CD4-positive, alpha-beta T cell (primary cell): ENCODE data around the gene TNFRSF18. TPM values are rescaled to one million over a fixed set of nuclear protein-coding genes. Genes with fewer than 3 reads are reported as not detected.

Source experiments
- ATAC-seq: fragments of 200-7000 bp; cut with Tn5 transposase; one replicate; pipeline ENCODE4 v1.10.0; 2022; ENCODE audit warnings: mild to moderate bottlenecking; ENCODE audit not compliant: poor library complexity
- CTCF ChIA-PET: fragments of 350-600 bp; sonication (Branson Sonifier 250); formaldehyde crosslinking; loops from one replicate; lab custom pipeline; 2021; ENCODE audit warnings: antibody characterized with exemption, inconsistent platforms; lab: Charles Lee
- POLR2A ChIA-PET: fragments of 350-600 bp; sonication (Branson Sonifier 250); formaldehyde crosslinking; loops from one replicate; lab custom pipeline; 2021; ENCODE audit warnings: antibody characterized with exemption, inconsistent platforms; lab: Charles Lee
- DNase-seq, 14 experiments: peaks; one replicate each; pipeline ENCODE4 v3.0.0-alpha.2; 2013 to 2020; ENCODE audit warnings: mixed read lengths in 2 of 14
- H3K27ac ChIP-seq, 2 donors: one replicate each; pipeline versions ENCODE4 v1.5.1 to v1.7.0; 2013; ENCODE audit warnings: low read length in 2 of 2, low read depth in 1 of 2, mild to moderate bottlenecking in 1 of 2
- H3K27me3 ChIP-seq, 2 experiments: 1 replicate in 1 of 2; 2 replicates in 1 of 2; pipeline versions ENCODE4 v1.6.1 to v1.7.0; 2013; ENCODE audit warnings: low read length in 2 of 2, control low read depth in 1 of 2, mild to moderate bottlenecking in 1 of 2, moderate library complexity in 1 of 2; ENCODE audit not compliant: insufficient read depth in 2 of 2, control insufficient read depth in 1 of 2
- H3K36me3 ChIP-seq: one replicate; pipeline ENCODE4 v1.6.1; 2013; ENCODE audit warnings: low read length, control low read depth; ENCODE audit not compliant: insufficient read depth
- H3K4me1 ChIP-seq: one replicate; pipeline ENCODE4 v1.6.1; 2013; ENCODE audit warnings: low read length, control low read depth; ENCODE audit not compliant: insufficient read depth
- H3K4me3 ChIP-seq: one replicate; pipeline ENCODE4 v1.5.1; 2013; ENCODE audit warnings: mild to moderate bottlenecking, low read length, moderate library complexity
- H3K9me3 ChIP-seq, 2 experiments: 1 replicate in 1 of 2; 2 replicates in 1 of 2; pipeline versions ENCODE4 v1.6.1 to v1.7.0; 2013; ENCODE audit warnings: low read length in 2 of 2, mild to moderate bottlenecking in 2 of 2, control low read depth in 1 of 2, moderate library complexity in 1 of 2; ENCODE audit not compliant: control insufficient read depth in 1 of 2, insufficient read depth in 1 of 2
- H3K27ac Mint-ChIP-seq: one replicate; pipeline ENCODE4 v1.8.0; 2020; ENCODE audit warnings: mixed read lengths
- H3K27me3 Mint-ChIP-seq: one replicate; pipeline ENCODE4 v1.8.0; 2021; ENCODE audit warnings: mixed read lengths
- H3K36me3 Mint-ChIP-seq: one replicate; pipeline ENCODE4 v1.8.0; 2021; ENCODE audit warnings: low read depth, mixed read lengths
- H3K4me1 Mint-ChIP-seq: one replicate; pipeline ENCODE4 v1.8.0; 2021; ENCODE audit warnings: low read depth, mixed read lengths
- H3K4me3 Mint-ChIP-seq: one replicate; pipeline ENCODE4 v1.8.0; 2020; ENCODE audit warnings: mild to moderate bottlenecking, mixed read lengths
- H3K9me3 Mint-ChIP-seq: one replicate; pipeline ENCODE4 v1.8.0; 2020; ENCODE audit warnings: mixed read lengths
- intact Hi-C, 2 experiments: fragments of 100-400 bp; cut with DNase I in 1 of 2; cut with micrococcal nuclease in 1 of 2; formaldehyde crosslinking; loops; one replicate each; pipeline versions ENCODE4 v1.15.1 to v1.9.0; 2023 to 2025; cut with DNase I, micrococcal nuclease
- total RNA-seq, 174 experiments: library from RNA in 2 of 174; stranded (reverse) in 2 of 174; gene quantifications; one replicate each; pipeline ENCODE4 v1.2.3 and lab custom pipeline; 2021 to 2026
- TF ChIP-seq, protein P1 (sequence below): fragments of 200-600 bp; IDR thresholded peaks from one replicate; pipeline ENCODE4 v1.8.0; 2022; ENCODE audit warnings: antibody characterized with exemption, mild to moderate bottlenecking

TNFRSF18 gene
- total RNA-seq, 2 experiments from 2014 or later: 14.8 to 17.8 TPM

DNA sequence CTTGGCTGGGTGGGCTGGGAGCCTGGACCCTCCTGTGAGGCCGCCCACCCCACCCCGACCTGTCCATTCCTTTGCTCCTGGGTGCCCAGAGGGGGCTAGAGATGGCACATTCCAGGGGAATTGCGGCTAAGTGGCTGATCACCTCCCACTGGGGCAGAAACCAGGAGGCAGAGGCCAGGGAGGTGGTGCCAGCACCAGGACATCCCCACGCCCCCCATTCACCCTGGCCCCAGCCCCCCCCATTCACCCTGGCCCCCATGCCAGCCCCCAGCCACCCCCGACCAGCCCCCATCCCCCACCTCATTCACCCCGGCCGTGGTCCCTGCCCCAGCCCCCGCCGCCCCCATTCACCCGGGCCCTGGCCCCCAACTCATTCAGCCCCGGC lies 33.9 kb upstream of the TNFRSF18 start:
- ChIA-PET CTCF (no interaction called here), POLR2A (no interaction called here)
- H3K9me3 Mint-ChIP-seq: no peaks in the 10 kb centered on the region

DNA sequence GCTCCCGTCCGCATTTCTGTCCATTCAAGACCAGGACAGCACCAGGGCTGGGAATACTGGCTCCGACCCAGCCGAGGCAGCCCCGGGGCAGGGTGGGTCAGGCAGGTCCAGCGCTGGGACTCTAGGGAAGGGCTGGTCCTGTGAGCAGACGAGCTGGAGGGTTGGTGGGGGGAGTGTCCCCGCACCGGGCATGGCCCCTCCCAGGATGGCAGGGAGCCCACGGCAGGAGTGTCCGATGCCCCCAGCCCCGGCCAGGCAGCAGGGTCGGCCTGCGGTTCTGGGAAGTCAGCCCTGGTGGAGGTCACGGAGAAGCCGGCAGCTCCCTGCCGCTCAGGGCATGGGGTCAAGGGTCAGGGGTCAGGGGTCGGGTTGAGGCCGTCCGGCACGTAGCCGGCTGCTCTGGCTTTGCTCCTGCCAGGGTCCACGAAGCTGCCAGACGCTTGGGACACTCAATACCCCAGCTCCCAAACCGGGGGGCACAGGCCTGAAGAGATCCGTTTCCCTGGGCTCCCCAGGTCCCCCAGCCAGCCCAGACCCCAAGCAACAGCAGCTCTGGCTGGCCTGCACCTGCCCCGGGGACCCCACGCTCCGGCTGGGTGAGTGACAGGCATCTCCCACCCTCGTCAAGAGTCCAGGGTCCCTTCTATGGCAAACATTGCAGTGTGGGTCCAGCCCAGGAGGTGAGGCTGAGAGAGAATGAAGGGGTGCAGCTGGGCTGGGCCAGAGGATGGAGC lies 33.4 kb upstream of the TNFRSF18 start:
- ATAC-seq: no peak

More for the DNA sequence above, 33.9 kb upstream of the TNFRSF18 start:
- H3K27me3 ChIP-seq: peaks cover 3 to 9% of the 10 kb centered on the region in 2 experiments
- no peaks in the 10 kb centered on the region for H3K36me3 ChIP-seq
- Mint-ChIP-seq H3K27ac (no peak overlapping the region), H3K27me3 (no peaks in the 10 kb centered on the region), H3K4me1 (no peaks in the 10 kb centered on the region), H3K36me3 (no peaks in the 10 kb centered on the region), H3K4me3 (no peak overlapping the region)
- no peak for ATAC-seq
- no peak overlapping the region for H3K27ac ChIP-seq
- peaks cover 5% of the 10 kb centered on the region for H3K4me1 ChIP-seq
- TF ChIP-seq, protein P1, sequence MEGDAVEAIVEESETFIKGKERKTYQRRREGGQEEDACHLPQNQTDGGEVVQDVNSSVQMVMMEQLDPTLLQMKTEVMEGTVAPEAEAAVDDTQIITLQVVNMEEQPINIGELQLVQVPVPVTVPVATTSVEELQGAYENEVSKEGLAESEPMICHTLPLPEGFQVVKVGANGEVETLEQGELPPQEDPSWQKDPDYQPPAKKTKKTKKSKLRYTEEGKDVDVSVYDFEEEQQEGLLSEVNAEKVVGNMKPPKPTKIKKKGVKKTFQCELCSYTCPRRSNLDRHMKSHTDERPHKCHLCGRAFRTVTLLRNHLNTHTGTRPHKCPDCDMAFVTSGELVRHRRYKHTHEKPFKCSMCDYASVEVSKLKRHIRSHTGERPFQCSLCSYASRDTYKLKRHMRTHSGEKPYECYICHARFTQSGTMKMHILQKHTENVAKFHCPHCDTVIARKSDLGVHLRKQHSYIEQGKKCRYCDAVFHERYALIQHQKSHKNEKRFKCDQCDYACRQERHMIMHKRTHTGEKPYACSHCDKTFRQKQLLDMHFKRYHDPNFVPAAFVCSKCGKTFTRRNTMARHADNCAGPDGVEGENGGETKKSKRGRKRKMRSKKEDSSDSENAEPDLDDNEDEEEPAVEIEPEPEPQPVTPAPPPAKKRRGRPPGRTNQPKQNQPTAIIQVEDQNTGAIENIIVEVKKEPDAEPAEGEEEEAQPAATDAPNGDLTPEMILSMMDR: no peak
- peaks cover 0 to 15% of the 10 kb centered on the region in 2 experiments for H3K9me3 ChIP-seq
- DNase-seq: no peak
- intact Hi-C loops: no loop called here
- no peak overlapping the region for H3K4me3 ChIP-seq

DNA sequence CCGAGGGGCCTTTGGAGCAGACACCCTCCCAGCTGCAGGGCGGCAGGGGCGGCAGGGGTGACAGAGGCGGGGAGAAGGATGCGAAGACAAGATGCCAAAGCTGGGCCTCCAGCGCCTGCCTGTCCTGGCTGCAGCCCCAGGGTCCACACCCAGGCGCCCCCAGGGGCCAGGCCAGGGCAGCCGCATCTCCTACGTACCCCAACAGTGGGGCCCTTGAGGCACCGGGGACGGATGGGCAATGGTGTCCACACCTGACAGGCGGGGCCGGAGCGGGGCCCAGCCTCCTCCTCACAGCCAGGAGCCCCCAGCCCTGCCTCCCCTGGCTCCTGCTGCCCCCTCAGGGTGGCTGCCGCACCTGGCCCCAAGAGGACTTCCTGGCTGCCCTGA lies 32.8 kb upstream of the TNFRSF18 start:
- ChIA-PET CTCF (no interaction called here), POLR2A (interaction anchor here (0.6 kb wide), 1 partner anchor 113 kb away, joined by 3 read pairs; no protein-coding TSS in a partner anchor)
- no peak overlapping the region for H3K4me3 Mint-ChIP-seq
- no peak overlapping the region for H3K4me3 ChIP-seq
- H3K4me1 Mint-ChIP-seq: no peaks in the 10 kb centered on the region
- H3K27me3 Mint-ChIP-seq: no peaks in the 10 kb centered on the region
- no peak for DNase-seq
- no peaks in the 10 kb centered on the region for H3K36me3 Mint-ChIP-seq
- H3K9me3 ChIP-seq: peaks cover 0 to 15% of the 10 kb centered on the region in 2 experiments
- H3K4me1 ChIP-seq: peaks cover 5% of the 10 kb centered on the region
- ATAC-seq: no peak
- no peaks in the 10 kb centered on the region for H3K9me3 Mint-ChIP-seq
- intact Hi-C loops: no loop called here
- TF ChIP-seq, protein P1: no peak
- peaks cover 2 to 8% of the 10 kb centered on the region in 2 experiments for H3K27me3 ChIP-seq
- H3K27ac Mint-ChIP-seq: no peak overlapping the region
- peaks cover 6% of the 10 kb centered on the region for H3K36me3 ChIP-seq
- H3K27ac ChIP-seq: no peak overlapping the region

More for the DNA sequence above, 33.4 kb upstream of the TNFRSF18 start:
- Histone ChIP-seq H3K27me3 (peaks cover 2 to 8% of the 10 kb centered on the region in 2 experiments), H3K36me3 (peaks cover under 1% of the 10 kb centered on the region), H3K9me3 (peaks cover 0 to 15% of the 10 kb centered on the region in 2 experiments), H3K27ac (no peak overlapping the region), H3K4me1 (peaks cover 5% of the 10 kb centered on the region), H3K4me3 (no peak overlapping the region)
- H3K27me3 Mint-ChIP-seq: no peaks in the 10 kb centered on the region
- H3K27ac Mint-ChIP-seq: no peak overlapping the region
- CTCF ChIA-PET: no interaction called here
- H3K9me3 Mint-ChIP-seq: no peaks in the 10 kb centered on the region
- no peaks in the 10 kb centered on the region for H3K4me1 Mint-ChIP-seq
- POLR2A ChIA-PET: interaction anchor here (0.6 kb wide), 1 partner anchor 113 kb away, joined by 3 read pairs; no protein-coding TSS in a partner anchor
- H3K4me3 Mint-ChIP-seq: no peak overlapping the region
- no peaks in the 10 kb centered on the region for H3K36me3 Mint-ChIP-seq
- TF ChIP-seq, protein P1: no peak
- DNase-seq: no peak
- intact Hi-C loops: no loop called here
